ENCODE data around the gene MGME1.
"Not testable (repeated sequence)": the region's sequence is repeated elsewhere in the genome, so short reads cannot be mapped to it uniquely, and the experiment has no call there.

The MGME1 gene

DNA sequence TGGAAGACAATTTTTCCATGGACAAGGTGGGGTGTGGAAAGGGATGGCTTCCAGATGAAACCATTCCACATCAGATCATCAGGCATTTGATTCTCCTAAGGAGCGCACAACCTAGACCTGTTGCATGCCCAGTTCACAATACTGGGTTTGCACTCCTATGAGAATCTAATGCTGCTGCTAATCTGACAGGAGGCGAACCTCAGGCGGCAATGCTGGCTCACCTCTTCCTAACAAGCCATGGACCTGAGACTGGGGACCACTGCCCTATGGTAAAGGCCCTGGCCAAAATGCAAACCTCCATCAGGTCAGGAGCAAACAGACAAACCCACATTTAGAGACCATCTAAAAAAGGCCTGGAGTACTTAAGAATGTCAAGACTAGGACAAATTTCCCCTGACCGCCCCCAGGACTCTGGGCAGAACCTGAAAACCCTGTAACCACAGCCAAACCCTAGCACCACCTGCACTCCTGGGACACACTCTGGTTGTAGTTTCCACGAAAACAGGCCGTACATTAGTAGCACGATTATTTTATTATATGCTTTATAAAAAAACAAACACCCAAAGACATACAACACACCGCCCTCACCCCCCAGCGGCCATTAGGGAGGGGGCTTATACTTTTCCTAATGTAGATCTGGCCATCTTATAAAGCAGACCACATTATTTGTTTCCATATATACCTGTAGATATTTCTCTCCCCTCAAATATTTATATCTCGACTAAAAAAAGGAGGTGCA lies 27.6 kb upstream of the MGME1 start:
- no peak for DNase-seq

DNA sequence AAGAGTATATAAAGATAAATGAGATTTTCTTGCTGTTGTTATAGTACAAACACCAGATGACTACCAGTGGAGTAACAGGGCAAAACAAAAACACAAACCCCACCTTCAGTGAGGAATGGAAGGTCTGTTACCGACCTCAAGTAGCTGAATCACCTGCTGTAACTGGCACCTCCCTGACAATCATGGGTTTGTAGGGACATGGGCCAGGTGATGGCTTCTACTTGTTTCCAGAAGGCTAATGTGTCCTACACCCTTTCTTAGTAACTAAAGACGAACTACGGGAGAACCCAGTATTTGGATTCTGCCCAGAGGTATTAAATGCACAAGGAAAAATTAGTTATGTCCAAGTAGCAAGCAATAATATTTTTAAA lies 27.0 kb upstream of the MGME1 start:
- DNase-seq = no peak

DNA sequence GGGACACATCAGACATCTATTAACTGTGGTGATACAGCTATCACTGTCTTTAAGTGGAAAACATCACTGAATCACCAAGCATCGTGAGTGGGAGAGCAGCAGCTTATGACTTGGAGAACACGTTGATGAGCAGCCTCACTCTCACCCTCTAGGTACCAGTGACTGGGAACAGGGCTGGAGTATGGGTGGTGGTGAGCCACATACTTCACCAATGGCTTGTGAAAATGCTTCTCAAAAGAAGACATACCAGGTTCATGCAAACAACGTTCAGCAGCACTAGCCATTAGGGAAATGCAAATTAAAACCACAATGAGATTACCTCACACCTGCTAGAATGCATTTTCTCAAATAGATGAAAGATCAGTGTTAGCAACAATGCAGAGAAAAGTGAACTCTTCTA lies 25.5 kb upstream of the MGME1 start:
- no peak for DNase-seq

DNA sequence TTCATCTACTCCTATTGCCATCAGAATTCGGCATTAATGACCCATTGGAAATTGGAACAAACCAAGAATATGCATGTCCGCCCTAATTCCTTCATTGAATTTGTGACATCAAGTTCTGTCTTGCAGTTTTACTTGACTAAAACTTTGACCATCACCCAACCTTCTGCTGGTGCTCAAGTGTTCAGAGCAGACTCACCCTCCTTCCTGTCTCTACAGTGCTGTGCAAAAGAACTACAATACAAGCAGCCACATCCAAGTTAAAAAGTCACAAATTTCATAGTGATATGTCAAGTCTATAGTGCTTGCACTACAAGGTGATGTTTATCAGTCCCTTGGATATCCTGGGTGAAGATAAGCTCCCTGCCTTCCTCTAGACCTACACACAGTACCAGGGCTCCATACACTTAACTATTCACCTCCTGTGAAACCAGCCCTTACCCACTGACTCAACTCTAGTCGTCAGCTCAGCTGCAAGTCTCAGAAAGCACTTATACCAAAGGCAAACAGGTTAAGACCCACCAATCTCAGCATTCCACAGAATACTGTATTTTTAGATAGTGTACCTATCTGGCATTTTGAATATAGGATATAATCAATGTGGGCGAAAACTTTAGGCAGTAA lies 23.9 kb upstream of the MGME1 start:
- DNase-seq = no peak

DNA sequence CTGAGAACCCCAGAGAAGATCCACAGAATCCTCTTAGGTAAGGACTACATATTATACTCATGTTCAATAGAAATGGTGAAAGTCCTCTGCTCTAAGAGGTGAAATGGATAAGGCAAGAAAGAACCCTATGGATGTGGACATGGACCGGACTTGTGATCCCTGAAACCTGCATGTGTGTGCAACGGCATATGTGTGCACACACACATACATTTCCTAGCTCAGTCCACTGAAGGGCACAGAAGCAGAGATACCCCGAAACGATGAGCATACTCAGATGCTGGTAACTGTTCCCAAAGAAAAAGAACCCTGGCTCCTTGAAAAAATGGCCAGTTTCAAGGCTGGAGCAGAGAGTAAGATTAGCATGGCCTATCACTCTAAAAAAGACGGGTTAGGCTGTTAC lies 22.8 kb upstream of the MGME1 start:
- no peak for DNase-seq

DNA sequence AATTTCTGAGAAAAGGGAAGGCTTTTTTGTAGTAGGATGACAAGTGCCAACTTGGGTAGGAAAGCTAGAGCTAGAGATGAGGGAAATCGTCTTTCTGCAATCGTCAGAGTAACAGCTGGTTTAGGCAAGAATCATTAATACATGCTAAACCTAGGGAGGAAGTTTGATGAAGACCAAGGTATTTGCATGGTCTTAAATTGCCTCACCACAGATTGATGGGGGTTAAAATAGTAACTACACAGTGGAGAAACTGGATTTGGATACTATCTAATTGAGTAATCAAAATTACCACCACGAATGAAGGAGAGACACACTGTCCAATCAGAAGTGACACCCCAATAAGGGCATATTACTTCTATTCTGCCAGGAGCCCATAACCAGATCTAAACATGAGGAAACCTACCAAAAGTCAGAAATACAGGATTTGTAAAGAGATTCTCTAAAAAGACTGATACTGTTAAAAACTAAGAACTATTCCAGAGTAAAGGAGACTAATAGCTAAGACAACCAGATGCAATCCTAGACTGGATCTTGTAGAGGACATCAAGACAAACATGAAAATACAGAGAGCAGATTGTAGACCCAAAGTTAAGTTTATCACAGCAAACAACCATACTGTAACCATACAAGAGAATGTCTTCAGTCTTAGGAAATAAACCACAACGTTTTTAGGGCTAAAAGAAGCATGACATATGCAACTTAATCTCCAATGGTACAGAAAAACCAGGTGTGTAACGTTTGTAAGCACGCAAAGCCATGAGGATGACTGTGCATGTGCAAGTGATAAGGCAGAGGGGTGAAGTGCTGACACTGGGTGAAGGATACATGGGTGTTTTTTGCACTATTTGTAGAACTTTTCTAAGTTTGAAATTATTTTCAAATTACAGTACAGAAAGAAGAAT lies 22.0 kb upstream of the MGME1 start:
- no peak for DNase-seq

DNA sequence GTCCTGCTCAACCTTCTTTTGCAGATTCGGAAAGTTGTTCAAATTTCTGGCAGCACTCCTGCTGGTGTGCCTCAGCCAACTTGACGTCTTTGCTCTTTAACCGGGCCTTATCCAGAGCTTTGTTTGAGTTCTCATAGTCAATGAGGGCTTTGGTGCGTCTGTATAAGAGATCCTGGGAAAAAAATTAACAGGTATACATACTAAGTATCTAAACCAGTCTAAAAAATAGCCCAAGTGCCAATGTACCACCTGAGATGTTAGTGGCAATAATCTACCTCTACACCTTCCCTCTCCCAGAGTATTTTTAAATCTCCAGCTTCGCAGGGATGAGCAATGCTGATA lies 21.4 kb upstream of the MGME1 start:
- no peak for DNase-seq

DNA sequence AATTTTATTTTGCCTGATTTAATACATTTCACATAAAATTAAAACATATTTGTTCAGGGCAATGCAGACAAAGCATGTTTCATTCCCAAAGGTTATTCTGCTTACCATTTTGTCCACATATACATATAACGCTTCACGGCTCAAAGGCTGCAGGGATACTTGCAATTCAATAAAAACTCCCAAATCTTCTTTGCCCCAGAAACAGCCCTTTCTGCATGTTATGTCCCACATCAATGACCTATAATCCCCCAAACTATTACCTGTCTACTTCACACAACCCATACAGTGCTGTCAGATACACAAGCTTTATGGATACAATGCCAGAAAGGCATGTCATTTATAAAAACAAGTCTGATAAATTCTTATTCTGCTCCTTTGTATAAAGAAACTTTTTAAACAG lies 20.4 kb upstream of the MGME1 start:
- no peak for DNase-seq

DNA sequence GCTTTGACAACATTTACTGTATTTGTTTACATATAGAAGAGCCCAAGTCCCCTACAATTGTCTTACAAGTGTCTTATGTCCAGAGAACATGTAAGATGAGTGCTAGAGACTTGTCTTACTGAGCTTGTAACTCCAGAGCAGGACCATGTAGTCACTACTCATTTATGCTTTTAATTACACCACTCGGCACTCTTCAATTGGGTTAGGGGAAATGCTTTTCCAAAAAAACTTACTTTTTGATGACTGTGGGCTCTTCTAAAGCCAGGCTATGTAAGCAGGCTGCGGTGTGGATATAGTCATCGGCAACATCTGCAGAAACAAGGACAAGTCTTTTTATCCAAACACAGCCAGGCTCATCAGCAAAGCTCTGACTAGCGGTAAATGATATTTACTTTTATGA lies 18.9 kb upstream of the MGME1 start:
- DNase-seq = no peak

DNA sequence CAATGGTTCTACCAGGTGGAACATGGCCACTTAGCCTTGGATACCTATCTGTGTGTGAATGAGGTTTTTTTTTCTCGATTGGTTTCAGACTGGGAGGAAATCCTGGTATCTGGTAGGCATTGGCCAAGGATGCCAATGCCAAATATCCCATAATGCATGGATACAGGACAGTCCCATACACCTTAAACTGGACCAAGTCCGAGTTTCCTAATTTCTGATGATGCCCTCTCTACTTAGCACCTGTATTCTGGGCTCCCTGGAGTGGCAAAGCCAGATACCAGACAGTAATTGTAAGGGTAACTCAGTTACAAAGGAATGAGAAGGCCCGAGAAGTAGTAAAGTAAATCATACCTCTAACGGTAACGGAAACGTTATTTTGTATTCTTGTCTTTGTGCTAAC lies 18.1 kb upstream of the MGME1 start:
- DNase-seq = no peak

DNA sequence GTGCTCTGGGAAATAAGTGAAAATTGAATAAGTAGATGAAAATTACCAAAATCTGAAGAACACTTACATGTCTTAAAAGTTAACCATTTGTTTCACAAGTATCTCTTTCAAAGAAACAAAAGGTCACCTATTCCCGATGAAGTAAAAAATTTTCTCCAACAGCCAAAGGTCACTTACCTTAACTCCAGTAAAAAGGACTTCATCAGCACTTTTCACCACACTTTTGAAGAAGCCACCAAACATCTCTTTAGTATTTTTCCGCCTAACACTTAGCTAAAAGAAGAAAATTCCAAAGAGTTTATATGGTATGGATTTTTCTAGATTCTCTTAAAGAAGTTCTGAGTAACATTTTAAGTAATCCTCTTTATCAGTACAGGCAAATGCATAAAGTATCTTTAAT lies 17.5 kb upstream of the MGME1 start:
- no peak for DNase-seq

DNA sequence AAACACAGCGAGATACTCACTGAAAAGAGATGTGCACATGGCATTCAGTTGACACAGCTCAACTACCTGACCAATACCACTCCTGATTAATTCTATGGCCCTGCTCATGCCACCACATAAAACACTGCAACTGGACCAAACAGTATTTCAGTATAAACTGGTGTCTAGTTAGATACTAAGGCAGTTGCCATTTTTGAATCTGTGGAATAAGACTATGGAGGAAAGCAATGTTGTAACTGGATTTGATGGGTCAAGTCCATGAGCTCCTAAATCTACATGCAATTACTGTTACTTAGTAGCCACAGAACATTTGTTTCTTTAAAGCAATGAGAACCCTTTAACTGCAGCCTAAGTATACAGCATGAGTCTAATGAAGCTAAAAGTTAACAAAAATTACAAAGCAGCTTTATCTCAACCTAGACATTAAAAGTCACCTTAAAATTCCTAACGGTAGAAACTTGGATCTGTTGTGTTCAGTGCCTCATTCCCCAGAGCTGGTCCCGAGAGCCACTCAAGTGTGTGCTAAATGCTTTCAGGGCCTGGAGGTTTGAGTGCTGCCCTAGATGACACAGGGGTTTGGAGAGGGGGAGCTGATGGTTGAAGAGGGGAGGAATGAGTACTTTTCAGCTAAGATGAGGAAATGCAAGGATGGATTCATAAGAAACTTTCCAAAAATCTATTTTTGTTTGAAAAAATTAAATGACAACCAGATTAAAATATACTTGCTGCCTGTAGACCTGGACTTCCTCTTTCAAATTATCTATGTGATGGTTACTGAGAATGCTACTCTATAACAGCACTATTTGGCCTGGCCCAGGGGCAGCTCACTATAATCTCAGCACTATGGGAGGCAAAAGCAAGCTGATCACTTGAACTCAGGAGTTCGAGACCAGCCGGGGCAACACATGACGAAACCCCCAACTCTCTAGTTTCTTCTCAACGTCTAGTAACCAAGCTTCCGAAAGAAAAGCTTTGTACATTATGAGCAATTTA lies 15.8 kb upstream of the MGME1 start:
- no peak for DNase-seq

DNA sequence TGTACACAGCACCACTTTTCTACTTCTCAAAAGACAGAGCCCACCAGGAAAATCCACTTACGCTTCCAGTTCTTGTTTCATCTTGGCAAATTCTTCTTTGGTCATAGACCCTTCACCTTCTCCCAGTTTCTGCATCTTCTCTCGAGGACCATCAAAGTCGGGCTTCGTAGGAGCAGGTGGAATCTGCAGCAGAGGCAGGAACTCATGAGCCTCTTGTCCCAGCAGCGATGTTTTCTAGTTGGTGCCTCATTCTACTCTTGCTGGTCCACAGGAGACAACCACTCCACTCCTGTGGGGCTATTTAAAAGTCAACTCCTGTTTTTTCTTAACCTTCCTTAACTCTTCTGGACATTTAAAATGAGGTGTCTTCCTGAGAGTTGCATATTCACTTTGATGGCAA lies 14.9 kb upstream of the MGME1 start:
- no peak for DNase-seq

DNA sequence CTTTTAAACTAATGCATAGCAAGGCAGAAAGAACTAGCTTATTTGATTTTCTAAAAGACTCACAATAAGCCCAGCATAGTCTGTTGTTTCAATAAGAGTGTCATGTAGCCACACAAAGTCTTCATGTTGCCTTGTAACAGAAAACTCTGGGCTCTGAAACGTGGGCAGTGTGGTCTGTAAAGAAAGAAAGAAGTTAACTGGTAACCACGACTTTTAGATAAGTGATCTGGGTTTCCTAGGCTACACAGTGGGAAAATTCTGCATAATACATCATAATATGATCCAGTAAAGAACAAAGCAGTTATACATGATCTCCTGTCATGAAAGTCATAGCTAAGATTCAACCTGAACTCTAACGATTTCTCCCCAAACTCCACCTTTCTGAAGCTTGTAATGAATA lies 13.5 kb upstream of the MGME1 start:
- DNase-seq = no peak

DNA sequence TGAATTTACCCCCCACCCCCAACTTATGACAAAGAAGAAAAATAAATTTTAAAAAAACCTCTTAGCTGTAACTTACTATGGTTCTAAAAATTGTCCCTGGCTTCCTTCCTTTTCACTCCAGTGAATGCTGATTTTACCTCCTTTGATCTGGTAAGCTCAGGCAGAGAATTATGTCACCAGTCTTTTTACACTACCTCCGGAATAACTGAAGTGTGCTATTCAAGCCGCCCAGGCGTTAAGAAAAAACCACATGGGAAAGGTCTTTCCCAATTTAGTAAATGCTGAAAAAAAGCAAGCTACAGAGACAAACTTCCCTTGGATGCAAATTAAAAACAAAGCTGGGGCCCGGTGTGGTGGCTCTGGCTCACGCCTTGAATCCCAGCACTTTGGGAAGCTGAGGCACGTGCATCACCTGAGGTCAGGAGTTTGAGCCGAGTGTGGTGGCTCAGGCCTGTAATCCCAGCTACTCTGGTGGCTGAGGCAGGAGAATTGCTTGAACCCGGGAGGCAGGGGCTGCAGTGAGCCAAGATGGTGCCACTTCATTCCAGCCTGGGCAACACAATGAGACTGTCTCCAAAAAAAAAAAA lies 12.6 kb upstream of the MGME1 start:
- DNase-seq = no peak

DNA sequence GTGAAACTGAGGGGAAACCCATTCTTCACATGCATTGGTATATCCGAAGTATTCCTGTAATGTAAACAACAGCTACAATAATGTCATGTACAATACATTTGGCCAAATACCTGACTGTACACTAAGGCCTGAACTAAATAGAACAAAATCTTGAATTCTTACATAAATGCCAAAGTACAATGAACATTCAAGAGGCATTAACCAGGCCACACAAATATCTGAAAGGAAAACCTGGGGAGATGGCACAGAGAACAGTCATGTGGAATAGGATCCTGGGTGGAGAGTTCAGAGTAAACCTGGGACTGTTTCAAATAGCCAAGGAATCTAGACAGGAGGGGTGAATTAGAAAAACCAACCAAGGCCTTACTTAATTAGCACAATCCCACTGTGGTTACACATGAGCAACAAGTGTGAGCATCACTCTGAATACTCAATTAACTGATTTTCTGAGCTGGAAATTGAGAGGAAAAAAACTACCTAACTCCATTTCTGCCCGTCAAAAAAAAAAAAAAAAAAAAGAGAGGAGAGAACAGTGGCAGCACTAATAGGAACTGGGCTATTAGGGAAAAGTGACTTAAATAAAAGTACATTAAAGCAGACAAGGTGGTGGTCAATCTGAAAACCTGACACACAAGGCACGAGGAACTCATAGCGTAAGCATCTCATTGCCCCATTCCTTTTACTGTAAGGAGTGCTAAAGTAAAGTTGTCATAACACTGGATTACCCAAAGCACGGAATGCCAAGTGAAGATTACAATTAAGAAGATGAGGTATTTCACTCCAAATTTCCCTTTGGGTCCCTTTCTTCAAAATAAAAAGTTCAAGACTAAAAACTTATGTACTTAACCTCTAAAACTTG lies 11.1 kb upstream of the MGME1 start:
- no peak for DNase-seq

DNA sequence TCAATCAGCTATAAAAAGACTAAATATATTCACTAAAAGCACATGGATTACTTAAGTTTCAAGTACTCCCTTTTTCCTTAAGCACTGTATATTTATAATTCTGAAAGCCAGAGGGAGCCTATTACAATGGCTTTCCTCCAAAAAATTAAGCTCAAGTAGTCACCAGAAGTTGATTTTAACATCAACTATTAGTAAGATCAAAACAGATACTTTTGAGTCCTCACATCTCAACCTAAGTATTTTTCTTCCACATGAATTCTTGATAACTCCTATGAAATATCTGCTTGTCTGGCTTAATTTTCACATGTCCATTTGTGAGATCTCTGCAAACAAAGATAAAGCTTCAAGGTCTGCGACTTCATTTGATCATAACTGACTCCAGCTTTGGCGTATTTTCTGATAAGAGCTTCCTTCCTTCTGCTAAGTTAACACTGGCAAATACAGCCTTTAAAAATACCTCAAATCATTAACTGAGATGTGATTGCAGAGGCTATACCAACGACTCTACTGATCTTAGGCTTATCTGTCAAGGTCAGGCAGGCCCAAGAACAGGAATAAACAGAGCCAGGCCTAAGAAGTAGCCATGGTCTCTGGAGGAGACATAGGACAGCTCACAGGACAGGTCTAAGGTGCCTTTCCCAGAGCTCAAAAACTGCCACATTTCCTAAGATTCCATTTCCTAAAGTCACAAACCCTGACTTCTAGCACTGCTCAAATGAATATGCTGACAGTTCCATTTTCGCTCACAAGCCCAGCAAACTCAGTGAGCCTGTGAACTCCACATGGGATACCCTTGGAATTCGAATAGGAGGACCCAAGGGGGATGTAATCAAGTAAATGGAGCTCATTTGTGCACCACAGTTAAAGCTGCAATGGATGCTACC lies 10.2 kb upstream of the MGME1 start:
- DNase-seq = no peak

DNA sequence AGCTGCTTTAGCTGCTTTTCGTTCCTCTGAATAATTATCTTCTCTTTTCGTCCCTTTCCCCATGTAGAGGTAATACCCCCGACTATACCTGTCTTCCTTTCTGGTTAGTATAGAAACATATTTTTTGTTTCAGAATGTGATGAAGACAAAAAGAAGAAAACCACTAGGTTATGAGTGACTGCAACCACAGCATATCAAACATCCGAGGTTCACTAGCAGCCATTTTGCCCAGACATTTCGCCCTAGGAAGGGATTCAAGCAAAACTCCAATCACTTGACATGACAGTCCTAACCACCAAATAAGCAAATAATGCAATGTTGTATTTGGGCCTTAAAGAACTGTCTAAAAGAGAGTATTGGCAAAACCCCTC lies 9.6 kb upstream of the MGME1 start:
- no peak for DNase-seq

DNA sequence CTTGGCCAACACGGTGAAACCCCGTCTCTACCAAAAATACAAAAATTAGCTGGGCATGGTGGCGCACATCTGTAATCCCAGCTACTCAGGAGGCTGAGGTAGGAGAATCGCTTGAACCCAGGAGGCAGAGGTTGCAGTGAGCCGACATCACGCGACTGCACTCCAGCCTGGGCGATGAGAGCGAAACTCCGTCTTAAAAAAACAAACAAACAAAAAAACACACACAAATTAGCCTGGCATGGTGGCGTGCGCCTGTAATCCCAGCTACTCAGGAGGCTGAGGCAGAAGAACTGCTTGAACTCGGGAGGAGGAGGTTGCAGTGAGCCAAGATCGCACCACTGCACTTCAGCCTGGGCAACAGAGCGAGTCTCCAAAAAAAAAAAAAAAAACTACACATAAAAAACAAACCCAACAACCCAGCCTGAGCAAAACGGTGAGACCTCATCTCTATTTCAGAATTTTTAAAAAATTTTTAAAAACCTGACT lies 8.4 kb upstream of the MGME1 start:
- DNase-seq = not testable (repeated sequence)

DNA sequence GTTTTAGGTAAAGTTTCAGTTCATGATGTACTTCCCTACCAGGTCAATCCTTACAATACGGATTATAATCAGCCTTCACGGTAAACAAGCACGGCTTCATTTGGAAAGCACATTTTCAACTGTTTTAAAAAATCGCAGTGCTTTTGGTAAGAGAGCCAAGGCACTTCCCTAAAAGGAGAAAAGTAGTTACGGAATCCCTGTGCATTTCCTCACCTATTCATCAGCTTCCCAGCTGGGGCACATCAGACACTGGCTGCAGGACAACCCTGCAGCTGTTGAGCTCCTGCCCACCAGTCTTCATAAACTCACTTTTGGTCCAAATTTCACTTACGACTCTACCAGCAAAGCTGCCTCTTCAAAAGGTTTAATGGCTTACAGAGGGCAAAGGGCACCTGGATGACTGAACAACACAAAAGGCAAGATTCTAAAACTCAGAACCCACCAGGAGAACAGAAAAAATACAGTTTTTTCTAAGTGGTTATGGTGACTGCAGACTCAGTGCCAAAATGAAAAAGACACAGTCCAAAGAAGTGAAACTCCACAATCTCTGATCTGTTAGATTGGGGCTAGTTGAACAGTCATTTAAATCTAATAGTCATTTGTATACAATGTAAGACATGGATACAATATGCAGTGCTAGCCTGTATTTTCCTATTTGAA lies 7.8 kb upstream of the MGME1 start:
- no peak for DNase-seq

Data from NCI-H748 treated with DMSO at 0.1 percent for 48 hours (cell line).